Fibroblast of lung (primary cell): Measurements from ENCODE around the gene ARHGEF4.

Experiments used
- CTCF ChIP-seq, 2 donors: IDR thresholded peaks in 1 of 2; conservative IDR thresholded peaks in 1 of 2; 1 replicate in 1 of 2; 2 replicates in 1 of 2; pipeline ENCODE4 v1.5.1; 2011 to 2012; ENCODE audit warnings: low read length in 2 of 2, control low read depth in 1 of 2, inconsistent platforms in 1 of 2, low read depth in 1 of 2, mild to moderate bottlenecking in 1 of 2
- EZH2 ChIP-seq: IDR thresholded peaks from 2 replicates; pipeline ENCODE4 v1.5.1; 2012; ENCODE audit warnings: low read length, control low read depth, mild to moderate bottlenecking; ENCODE audit errors: missing control alignments

DNA sequence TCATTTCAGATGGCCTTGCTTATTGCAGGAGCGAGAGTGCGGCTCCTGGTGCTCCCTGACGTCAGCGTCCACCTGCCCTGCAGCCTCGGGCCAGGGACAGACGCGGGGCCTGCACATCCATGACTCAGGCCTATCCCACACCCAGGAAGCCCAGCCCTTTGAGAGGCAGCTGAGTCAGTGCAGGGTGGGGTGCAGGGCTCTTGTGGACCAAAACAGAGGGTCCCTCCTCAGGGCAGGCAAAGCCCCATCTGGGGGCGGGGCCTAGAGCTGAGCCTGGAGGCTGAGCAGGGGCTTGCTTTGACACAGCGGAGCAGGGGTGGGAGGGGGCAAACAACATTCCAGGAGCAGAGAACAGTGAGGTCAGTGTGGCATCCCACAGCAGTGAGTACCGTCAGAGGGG, 7.7 kb upstream of the ARHGEF4 start:
- no peak for TF ChIP-seq CTCF (conservative IDR thresholded peaks at IDR 0.05 in 1 of 2, IDR thresholded peaks at IDR 0.05 in 1 of 2; ENCODE audit: low read depth in 1 of 2, low read length in 2 of 2)
- no peak for TF ChIP-seq EZH2
